Activated naive CD4-positive, alpha-beta T cell treated with anti-CD3 and anti-CD28 coated beads for 36 hours (primary cell): ENCODE data around the gene MED25. TPM values are rescaled to one million over a fixed set of nuclear protein-coding genes. Genes with fewer than 3 reads are reported as not detected.
A peak's percentile ranks its signal among the peaks of the same experiment; 100 is the strongest.

Experiments
- CTCF ChIA-PET: fragments of 350-600 bp; sonication (Branson Sonifier 250); formaldehyde crosslinking; loops from one replicate; lab custom pipeline; 2021; ENCODE audit warnings: antibody characterized with exemption; lab: Charles Lee
- DNase-seq: peaks from one replicate; pipeline ENCODE4 v3.0.0-alpha.2; 2020
- H3K27ac Mint-ChIP-seq: one replicate; pipeline ENCODE4 v1.8.0; 2021; ENCODE audit warnings: mild to moderate bottlenecking, mixed read lengths
- H3K27me3 Mint-ChIP-seq: one replicate; pipeline ENCODE4 v1.8.0; 2021; ENCODE audit warnings: low read depth, mixed read lengths
- H3K36me3 Mint-ChIP-seq: one replicate; pipeline ENCODE4 v1.8.0; 2021; ENCODE audit warnings: low read depth, mixed read lengths
- H3K4me1 Mint-ChIP-seq: one replicate; pipeline ENCODE4 v1.8.0; 2021; ENCODE audit warnings: low read depth, mixed read lengths
- H3K4me3 Mint-ChIP-seq: one replicate; pipeline ENCODE4 v1.8.0; 2021; ENCODE audit warnings: mild to moderate bottlenecking, moderate library complexity, mixed read lengths
- H3K9me3 Mint-ChIP-seq: one replicate; pipeline ENCODE4 v1.8.0; 2021; ENCODE audit warnings: mixed read lengths
- intact Hi-C: fragments of 100-400 bp; cut with micrococcal nuclease; formaldehyde crosslinking; loops from one replicate; pipeline ENCODE4 v1.15.1; 2023
- total RNA-seq, 2 experiments: library from RNA; stranded (reverse); gene quantifications; one replicate each; pipeline ENCODE4 v1.2.3, GENCODE V29; 2021

Gene MED25
- total RNA-seq, 2 experiments from 2014 or later: 32.4 to 39.2 TPM

DNA sequence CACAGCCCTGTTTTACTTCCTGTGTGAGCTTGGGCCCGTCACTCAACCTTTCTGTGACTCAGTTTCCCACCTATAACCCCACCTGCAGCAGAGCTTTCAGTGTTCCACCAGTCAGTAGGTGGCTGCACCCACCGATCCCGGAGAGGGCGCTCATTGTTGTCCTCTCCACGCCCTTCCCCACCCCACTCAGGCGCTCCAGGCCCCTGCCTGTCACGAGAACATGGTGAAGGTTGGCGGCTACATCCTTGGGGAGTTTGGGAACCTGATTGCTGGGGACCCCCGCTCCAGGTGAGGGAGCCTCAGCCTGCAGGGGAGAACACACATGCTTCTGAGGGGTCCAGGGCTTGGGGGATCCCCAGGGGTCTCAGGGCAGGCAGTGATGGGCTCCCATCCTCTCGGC, 17.3 kb upstream of the MED25 start:
- Mint-ChIP-seq H3K36me3 (peaks cover 24% of the 10 kb centered on the region), H3K27ac (no peak overlapping the region), H3K4me1 (no peaks in the 10 kb centered on the region), H3K9me3 (no peaks in the 10 kb centered on the region), H3K4me3 (no peak overlapping the region), H3K27me3 (no peaks in the 10 kb centered on the region)
- DNase-seq: no peak
- CTCF ChIA-PET: no interaction called here
- intact Hi-C loops: no loop called here

DNA sequence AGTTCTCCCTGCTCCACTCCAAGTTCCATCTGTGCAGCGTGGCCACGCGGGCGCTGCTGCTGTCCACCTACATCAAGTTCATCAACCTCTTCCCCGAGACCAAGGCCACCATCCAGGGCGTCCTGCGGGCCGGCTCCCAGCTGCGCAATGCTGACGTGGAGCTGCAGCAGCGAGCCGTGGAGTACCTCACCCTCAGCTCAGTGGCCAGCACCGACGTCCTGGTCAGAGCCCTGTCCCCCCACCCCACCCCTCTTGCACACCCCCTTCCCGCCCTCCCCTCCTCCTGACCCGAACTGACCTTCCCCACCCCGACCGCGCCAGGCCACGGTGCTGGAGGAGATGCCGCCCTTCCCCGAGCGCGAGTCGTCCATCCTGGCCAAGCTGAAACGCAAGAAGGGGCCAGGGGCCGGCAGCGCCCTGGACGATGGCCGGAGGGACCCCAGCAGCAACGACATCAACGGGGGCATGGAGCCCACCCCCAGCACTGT, 16.6 kb upstream of the MED25 start:
- DNase-seq: no peak
- Mint-ChIP-seq H3K27me3 (no peaks in the 10 kb centered on the region), H3K4me3 (no peak overlapping the region), H3K27ac (no peak overlapping the region), H3K9me3 (no peaks in the 10 kb centered on the region), H3K4me1 (no peaks in the 10 kb centered on the region), H3K36me3 (peaks cover 23% of the 10 kb centered on the region)
- intact Hi-C loops: no loop called here
- CTCF ChIA-PET: no interaction called here

DNA sequence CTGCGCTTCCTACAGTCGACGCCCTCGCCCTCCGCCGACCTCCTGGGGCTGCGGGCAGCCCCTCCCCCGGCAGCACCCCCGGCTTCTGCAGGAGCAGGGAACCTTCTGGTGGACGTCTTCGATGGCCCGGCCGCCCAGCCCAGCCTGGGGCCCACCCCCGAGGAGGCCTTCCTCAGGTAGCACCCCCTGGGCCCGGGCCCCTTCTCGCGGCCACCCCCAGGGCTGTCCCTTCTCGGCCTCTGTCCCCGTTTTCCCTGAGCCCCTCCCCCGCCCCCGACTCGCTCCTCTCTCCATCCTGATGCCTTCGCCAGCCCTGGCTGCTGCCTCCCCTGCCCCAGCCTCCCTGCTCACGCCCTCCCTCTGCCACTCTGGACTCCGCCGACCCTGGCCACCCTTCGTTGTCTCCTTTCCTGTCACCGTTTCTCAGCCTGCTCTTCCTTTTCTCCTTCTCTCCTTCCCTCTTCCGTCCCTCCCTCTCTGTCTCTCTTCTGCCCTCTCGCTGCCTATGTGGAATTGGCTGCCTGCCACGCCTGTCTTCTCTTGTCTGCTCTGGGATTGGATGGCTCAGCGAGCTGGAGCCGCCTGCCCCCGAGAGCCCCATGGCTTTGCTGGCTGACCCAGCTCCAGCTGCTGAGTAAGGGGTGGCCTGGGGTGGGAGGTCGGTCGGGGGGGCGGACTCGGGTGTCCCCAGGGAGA, 16.0 kb upstream of the MED25 start:
- no peaks in the 10 kb centered on the region for H3K4me1 Mint-ChIP-seq
- no peaks in the 10 kb centered on the region for H3K9me3 Mint-ChIP-seq
- no peak for DNase-seq
- H3K4me3 Mint-ChIP-seq: no peak overlapping the region
- no peak overlapping the region for H3K27ac Mint-ChIP-seq
- H3K36me3 Mint-ChIP-seq: peaks cover 20% of the 10 kb centered on the region
- intact Hi-C loops: no loop called here
- CTCF ChIA-PET: no interaction called here
- no peaks in the 10 kb centered on the region for H3K27me3 Mint-ChIP-seq

DNA sequence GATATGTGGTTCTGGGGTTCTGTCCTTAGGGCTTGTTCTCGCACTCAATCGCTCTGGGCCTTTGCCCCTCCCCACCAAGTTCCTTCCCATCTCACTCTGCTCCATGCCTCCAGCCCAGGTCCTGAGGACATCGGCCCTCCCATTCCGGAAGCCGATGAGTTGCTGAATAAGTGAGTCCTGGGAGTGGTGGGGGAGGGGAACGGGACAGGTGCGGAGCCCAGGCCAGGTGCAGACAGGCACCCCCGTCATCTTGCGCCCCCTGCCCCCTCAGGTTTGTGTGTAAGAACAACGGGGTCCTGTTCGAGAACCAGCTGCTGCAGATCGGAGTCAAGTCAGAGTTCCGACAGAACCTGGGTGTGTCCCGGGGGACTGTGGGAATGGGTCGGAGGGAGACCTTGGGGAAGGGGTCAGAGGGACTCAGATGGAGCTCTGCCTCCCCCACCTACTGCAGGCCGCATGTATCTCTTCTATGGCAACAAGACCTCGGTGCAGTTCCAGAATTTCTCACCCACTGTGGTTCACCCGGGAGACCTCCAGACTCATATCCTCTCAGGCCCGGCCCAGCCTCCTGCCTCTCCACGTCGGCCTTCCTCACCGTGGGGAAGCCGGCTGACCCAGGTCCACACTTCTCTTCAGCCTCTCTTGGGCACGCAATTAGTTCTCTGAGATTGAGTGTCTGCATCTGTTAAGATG, 15.1 kb upstream of the MED25 start:
- no peak overlapping the region for H3K4me3 Mint-ChIP-seq
- DNase-seq: no peak
- no peaks in the 10 kb centered on the region for H3K9me3 Mint-ChIP-seq
- H3K4me1 Mint-ChIP-seq: peaks cover 6% of the 10 kb centered on the region
- no peak overlapping the region for H3K27ac Mint-ChIP-seq
- CTCF ChIA-PET: no interaction called here
- peaks cover 20% of the 10 kb centered on the region for H3K36me3 Mint-ChIP-seq
- intact Hi-C loops: no loop called here
- H3K27me3 Mint-ChIP-seq: no peaks in the 10 kb centered on the region

DNA sequence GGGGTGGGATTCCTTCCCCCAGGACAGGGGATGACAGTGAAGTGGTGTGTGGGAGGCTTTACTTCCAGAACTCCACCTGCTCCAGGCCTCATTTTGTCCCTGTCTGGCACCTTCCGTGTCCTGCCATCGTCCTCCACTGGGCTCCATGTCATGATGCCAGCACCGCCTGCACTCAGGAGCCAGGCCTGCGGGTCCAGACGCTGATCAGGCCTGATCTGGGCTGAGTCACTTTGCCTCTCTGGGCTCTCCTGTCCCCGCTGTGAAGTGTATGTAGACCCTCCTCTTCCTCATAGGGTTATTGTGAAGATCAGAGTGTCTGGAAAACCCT, 14.6 kb upstream of the MED25 start:
- Mint-ChIP-seq H3K4me3 (no peak overlapping the region), H3K27me3 (no peaks in the 10 kb centered on the region), H3K27ac (no peak overlapping the region), H3K4me1 (peaks cover 9% of the 10 kb centered on the region), H3K9me3 (no peaks in the 10 kb centered on the region), H3K36me3 (peaks cover 20% of the 10 kb centered on the region)
- intact Hi-C loops: no loop called here
- CTCF ChIA-PET: no interaction called here
- no peak for DNase-seq

DNA sequence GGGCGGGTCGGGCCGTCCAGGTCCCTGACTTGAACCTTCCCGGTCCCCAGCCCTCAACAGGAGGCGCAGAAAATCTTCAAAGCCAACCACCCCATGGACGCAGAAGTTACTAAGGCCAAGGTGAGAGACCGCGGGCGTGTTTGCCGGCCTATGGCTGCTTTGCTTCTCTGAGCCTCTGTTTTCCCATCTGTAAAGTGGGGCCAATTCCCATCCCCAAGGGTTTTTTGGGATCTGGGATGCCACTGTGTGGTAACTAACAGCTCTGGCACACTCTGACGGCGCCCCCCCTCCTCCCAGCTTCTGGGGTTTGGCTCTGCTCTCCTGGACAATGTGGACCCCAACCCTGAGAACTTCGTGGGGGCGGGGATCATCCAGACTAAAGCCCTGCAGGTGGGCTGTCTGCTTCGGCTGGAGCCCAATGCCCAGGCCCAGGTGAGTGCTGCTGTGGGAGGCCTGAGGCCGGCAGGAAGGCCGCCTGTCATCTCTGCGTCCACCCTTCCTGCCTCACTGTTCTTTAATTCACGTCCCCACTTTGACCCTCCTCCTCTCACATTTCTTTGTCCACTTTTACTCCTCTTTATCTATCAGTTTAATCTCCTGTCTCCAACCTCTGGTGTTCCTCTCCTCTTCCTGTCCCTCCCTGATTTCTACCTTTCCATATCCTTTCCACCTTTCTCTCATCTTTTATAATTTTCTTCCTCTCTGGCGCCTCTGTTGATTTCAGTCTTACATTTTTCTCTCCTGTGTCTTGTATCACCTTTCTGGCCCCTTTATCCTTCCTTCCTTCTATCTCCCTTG, 12.1 kb upstream of the MED25 start:
- peaks cover 18% of the 10 kb centered on the region for H3K36me3 Mint-ChIP-seq
- DNase-seq: no peak
- intact Hi-C loops: no loop called here
- CTCF ChIA-PET: no interaction called here
- H3K27ac Mint-ChIP-seq: peak overlapping the region; percentile 26
- H3K9me3 Mint-ChIP-seq: no peaks in the 10 kb centered on the region
- H3K4me3 Mint-ChIP-seq: no peak overlapping the region
- H3K27me3 Mint-ChIP-seq: no peaks in the 10 kb centered on the region
- peaks cover 24% of the 10 kb centered on the region for H3K4me1 Mint-ChIP-seq

DNA sequence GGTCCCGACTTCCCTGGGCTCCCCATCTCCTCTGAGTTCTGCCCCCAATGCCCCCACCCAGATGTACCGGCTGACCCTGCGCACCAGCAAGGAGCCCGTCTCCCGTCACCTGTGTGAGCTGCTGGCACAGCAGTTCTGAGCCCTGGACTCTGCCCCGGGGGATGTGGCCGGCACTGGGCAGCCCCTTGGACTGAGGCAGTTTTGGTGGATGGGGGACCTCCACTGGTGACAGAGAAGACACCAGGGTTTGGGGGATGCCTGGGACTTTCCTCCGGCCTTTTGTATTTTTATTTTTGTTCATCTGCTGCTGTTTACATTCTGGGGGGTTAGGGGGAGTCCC, 11.5 kb upstream of the MED25 start:
- no peak for DNase-seq
- Mint-ChIP-seq H3K9me3 (no peaks in the 10 kb centered on the region), H3K27ac (peak overlapping the region; percentile 26), H3K36me3 (peaks cover 17% of the 10 kb centered on the region), H3K27me3 (no peaks in the 10 kb centered on the region), H3K4me3 (no peak overlapping the region), H3K4me1 (peaks cover 24% of the 10 kb centered on the region)
- intact Hi-C loops: no loop called here
- CTCF ChIA-PET: no interaction called here

DNA sequence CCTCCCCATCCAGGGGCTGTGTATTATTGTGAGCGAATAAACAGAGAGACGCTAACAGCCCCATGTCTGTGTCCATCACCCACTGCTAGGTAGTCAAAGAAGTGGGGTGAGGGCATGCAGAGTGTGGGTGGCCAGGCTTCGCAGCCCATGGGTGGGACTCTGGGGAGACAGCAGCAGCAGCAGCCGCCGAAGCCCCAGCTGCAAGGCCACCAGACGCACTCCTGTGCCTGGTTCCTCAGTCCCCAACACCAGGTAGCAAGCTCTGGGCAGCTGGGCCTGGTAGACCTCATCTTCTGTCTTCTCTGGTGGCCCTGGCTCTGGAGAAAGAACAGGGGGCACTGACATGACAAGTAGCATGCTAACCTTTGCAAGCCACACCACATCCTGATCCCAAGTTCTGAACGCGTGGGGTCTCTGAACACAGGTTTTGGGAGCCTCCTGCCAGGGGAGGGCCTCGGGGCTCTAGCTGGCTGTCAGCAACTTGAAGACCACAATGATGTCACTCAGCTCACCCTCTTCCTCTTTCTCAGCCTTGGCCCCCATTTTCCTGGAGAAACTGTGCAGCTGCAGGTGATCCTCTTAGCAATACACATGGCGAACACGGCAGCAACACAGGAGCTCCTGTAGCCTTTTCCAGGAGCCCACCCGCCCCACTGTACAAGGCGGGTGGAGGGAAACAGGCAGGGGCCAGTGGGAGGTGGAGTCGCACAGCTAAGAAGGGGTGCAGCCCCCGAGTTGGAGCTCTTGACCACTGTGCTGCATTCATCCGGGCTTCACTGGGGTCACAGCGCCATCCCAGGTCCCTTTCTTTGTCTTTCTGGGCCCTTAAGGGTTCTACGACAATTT, 10.8 kb upstream of the MED25 start:
- no peaks in the 10 kb centered on the region for H3K9me3 Mint-ChIP-seq
- no peak overlapping the region for H3K4me3 Mint-ChIP-seq
- CTCF ChIA-PET: no interaction called here
- H3K36me3 Mint-ChIP-seq: peaks cover 15% of the 10 kb centered on the region
- no peaks in the 10 kb centered on the region for H3K27me3 Mint-ChIP-seq
- intact Hi-C loops: no loop called here
- H3K27ac Mint-ChIP-seq: no peak overlapping the region
- peaks cover 27% of the 10 kb centered on the region for H3K4me1 Mint-ChIP-seq
- no peak for DNase-seq

DNA sequence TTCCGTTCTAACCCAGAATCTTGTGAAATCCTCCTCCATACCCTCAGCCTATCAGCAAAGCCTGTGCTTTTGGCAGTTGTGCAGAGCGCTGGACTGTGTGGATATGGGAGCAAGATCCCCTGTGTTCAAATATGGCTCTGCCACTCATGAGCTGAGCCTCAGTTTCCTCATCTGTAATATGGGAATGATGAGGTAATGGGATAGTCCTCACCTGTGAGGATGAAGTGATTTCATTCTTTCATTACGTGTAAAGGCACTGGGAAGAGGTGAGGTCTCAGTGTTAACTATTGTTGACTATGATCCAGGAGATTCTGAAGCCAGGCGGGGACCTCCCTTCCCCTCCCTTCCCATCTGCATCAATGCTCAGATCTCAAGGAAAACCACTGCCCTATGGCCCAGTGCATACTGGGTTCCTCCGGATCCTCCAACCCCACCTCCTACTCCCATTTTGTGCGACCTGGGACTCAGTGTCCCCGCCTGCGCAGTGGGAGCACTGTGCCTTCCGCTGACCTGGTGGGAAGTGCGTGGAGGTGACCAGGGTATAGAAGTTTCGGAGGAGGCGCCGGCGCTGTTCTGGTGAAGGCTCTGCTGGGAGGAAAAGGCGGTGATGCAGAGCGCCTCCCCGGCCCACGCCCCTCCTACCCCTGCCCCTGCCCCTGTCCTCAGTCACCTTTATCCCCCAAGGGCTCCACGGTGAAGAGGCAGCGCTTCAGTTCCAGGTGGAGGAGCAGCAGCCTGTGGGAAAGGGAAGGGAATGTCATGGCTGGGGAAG, 10.0 kb upstream of the MED25 start:
- no peaks in the 10 kb centered on the region for H3K27me3 Mint-ChIP-seq
- no peak overlapping the region for H3K27ac Mint-ChIP-seq
- CTCF ChIA-PET: no interaction called here
- intact Hi-C loops: loop anchor here (1.0 kb wide), 1 partner anchor 42 kb away; no protein-coding TSS in a partner anchor
- peaks cover 10% of the 10 kb centered on the region for H3K36me3 Mint-ChIP-seq
- DNase-seq: no peak
- no peaks in the 10 kb centered on the region for H3K9me3 Mint-ChIP-seq
- peaks cover 34% of the 10 kb centered on the region for H3K4me1 Mint-ChIP-seq
- H3K4me3 Mint-ChIP-seq: peak overlapping the region; percentile 39

DNA sequence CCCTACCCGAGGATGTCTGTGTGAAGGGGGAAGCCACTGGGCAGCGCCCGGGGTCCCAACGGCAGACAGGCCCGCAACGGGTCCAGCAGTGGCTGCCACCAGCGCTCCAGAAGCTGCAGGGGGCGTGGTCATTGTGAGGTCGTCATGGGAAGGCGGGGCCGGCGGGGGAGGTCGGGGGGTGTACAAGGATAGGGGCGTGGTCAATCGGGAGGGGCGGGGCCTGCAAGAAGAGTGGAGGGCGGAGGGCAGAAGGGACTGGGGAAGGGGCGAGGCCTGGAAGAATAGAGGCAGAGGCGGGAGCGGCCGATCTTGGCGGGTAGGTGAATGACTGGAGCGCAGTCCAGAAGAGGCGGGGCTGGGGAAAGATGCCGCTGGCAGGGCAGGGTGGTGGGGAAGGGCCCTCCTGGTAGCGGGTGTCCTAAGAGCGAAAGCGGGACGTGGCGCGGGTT, 9.4 kb upstream of the MED25 start:
- Mint-ChIP-seq H3K4me1 (peaks cover 35% of the 10 kb centered on the region), H3K27ac (peak overlapping the region; percentile 46), H3K27me3 (no peaks in the 10 kb centered on the region), H3K36me3 (peaks cover 4% of the 10 kb centered on the region), H3K4me3 (peak overlapping the region; percentile 74), H3K9me3 (no peaks in the 10 kb centered on the region)
- DNase-seq: peak; percentile 92
- intact Hi-C loops: loop anchor here (1.0 kb wide), 1 partner anchor 42 kb away; no protein-coding TSS in a partner anchor
- CTCF ChIA-PET: no interaction called here

DNA sequence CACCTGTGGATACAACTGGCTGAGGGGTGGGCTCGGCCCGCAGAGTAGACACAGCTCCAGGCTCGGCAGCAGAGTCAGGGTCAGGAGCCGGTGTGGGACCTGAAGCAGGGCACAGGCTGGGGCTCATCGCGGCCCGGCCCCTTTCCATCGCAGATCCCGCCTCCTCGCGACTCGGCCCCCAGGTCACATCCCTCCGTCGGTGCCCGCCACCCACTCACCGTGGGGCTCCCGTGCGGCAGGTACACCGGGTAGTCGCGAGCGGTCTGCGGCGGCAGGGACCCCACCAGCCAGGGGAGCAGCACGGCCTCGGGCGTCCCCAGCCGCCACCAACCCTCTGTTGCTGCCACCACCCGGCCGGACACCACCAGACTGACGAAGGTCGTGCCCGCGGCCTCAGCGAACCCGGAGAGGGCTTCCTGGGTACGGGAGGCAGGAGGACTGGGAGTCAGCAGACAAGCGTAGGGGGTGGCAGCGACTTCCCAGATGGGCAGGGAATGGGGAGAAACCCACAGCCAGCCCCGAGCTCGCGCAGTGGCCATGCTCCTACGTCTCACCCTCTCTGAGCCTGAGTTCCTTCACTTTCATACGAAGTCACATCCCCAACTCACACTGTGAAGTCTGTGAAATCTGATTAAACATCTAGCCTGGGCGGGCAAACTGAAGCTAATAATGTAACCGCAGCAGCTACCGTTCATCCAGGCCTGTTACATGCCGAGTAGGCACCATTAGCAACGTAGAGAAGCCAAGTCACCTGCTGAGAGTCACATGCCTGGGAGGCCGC, 8.7 kb upstream of the MED25 start:
- no peaks in the 10 kb centered on the region for H3K9me3 Mint-ChIP-seq

More for the DNA sequence above, 8.7 kb upstream of the MED25 start:
- DNase-seq: peak; percentile 54
- intact Hi-C loops: no loop called here
- CTCF ChIA-PET: interaction anchor here (1.0 kb wide), 1 partner anchor 9 kb away, joined by 3 read pairs; no protein-coding TSS in a partner anchor
- Mint-ChIP-seq H3K27me3 (no peaks in the 10 kb centered on the region), H3K27ac (peak overlapping the region; percentile 59), H3K4me3 (peak overlapping the region; percentile 74), H3K36me3 (peaks cover 4% of the 10 kb centered on the region), H3K4me1 (peaks cover 35% of the 10 kb centered on the region)
